GM20431 (cell line): ENCODE data around the gene MACROH2A1.
"Not testable (repeated sequence)": the region's sequence is repeated elsewhere in the genome, so short reads cannot be mapped to it uniquely, and the experiment has no call there.

Experiments used
- in situ Hi-C: fragments of 300-500 bp; cut with MseI, MboI; formaldehyde crosslinking; loops from one replicate; pipeline ENCODE4 v1.15.0; 2020; ENCODE audit warnings: low sequenced_read_pairs; ENCODE audit not compliant: unreplicated experiment

The MACROH2A1 gene

DNA sequence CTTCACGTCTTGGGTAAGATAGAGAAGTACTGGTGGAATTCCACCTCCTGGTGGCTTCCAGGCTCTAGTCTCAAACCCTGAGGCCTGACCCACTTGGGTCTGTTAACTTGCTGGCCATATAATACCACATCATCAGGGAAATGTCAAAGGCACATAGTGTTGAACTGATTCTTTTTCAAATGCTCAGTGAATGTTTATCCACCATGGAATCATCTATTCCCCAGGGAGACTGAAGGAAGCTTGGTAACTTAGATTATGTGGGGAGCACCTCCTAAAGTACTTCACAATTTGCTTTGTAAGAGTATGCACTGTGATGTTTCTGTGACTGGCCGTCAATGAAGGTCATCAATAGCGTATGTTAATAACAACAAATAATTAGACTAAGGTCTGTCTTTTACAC lies 16.1 kb downstream of the MACROH2A1 start:
- in situ Hi-C loops = no loop called here

DNA sequence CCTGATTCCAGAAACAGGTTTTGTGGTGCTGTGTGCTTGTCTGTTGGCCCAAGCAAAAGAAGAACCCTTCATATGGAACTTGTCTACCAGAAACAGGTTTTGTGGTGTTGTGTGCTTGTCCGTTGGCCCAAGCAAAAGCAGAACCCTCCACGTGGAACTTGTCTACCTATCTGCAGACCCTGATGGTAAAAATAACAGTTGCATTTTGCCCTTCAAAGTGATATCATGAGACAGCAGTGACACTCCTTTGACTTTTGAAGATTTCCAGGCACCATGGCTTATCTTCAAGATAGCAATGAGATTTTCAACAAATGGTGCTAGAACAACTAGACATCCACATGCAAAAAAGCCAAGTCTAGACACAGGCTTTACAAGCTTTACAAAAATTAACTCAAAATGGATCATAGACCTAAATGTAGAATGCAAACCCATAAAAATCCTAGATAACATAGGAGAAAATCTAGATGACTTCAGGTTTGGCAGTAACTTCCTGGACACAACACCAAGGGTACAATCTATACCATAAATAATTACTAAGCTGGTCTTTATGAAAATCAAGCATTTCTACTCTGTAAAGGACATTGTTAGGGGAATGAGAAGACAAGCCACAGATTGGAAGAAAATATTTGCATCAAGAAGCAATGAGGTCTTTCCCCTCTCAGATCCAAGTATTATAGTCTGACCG lies 16.8 kb downstream of the MACROH2A1 start:
- in situ Hi-C loops = no loop called here

DNA sequence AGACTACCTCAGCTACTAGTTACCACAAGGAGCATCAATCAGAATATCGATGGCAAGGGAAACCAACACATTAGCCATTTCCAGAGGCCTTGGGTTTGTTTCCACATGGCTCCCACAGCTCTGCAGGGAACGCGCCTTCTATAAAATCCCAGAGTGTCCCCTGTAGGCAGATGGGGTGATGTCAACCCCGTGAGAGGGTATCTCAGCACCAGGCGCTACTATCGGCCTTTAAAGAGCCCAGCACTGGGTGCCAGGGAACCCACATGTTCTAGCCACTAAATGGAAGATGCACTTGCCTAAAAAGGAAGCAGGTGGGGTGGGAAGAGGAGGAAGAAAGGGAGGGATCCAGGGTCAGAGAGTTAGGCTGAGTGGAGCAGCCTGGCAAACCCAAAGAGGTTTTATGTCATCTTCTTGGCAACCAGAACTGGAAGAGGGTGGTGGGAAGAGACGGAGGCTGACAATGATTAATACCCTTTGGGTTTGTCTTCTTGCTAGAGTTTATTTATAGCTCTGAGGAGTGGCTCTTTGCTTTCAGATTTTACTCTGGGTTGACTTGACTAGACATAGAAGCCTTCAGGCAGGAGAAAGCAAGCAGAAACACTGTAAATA lies 19.9 kb downstream of the MACROH2A1 start:
- in situ Hi-C loops = no loop called here

DNA sequence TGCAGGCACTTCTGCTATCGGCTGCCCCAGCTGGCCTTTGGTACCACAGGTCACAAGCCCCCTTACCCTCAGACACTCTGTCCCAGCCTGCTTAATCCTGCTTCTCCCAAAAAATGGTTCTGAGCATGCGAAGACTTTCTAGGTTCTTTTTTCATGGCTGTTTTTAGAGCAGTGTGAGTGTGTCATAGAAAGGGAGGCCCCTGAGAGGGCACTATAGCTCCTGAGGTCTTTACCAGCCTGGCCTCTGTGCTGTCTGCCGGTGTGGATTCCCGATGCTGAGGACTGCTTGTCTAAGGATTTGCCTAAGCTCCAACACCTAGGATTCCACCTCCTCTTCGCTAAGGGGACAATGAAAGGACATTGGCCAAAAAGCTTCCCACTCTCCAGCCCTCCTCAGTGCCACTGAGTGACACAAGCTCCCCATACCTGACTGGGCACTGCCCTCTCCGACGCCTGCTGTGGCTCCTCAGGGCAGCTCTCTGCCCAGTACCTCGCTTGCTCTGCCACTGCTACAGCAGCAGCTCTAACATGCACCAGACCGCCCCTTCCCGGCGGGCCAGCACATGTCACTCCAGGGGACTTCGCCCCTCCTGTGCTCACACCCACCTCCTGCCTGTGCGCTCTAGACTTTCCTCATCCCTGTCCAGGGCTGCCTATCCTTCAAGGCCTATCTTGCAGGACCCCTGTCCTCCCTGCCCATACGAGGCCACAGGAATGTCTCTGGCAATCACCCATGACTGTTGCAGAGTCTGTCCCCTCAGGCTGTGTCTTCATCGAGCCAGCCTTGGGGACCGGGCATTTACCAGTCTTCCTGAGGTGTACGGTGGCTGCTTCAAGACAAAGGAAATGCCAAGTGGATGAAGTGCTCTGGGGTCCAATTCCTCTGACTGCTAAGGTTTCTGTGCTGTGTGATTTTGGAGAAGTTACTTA lies 21.0 kb downstream of the MACROH2A1 start:
- in situ Hi-C loops = no loop called here

DNA sequence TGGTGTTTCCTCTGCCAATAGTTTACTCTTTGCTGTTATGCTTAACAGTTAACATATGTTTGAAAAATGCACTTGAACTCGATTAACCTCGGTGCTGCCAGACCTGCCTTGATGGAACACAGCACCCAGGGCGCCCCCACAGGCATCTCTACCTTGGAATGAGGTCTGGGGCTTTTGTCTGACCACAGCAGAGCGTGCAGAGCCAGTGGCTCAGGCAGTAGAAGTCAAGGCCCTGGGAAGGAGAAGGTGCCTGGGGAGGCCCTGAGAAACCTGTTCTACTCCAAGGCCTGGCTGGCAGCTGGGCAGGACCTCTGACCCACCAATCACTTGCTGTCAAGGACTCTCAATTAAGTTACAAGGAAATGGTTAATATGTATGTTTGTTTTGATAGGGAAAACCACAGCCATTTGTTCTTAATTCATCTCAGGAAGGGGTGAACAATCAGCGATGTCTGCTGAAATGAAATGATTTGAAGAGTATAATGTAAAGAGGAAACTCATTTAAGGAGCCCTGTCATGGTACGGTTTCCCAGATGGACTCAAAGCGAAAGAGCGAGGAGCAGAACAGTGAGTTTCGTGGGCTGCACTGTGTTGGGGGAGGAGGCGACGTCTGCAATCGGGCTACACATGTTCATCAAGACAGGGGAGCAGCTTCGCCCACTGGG lies 21.9 kb downstream of the MACROH2A1 start:
- in situ Hi-C loops = no loop called here

DNA sequence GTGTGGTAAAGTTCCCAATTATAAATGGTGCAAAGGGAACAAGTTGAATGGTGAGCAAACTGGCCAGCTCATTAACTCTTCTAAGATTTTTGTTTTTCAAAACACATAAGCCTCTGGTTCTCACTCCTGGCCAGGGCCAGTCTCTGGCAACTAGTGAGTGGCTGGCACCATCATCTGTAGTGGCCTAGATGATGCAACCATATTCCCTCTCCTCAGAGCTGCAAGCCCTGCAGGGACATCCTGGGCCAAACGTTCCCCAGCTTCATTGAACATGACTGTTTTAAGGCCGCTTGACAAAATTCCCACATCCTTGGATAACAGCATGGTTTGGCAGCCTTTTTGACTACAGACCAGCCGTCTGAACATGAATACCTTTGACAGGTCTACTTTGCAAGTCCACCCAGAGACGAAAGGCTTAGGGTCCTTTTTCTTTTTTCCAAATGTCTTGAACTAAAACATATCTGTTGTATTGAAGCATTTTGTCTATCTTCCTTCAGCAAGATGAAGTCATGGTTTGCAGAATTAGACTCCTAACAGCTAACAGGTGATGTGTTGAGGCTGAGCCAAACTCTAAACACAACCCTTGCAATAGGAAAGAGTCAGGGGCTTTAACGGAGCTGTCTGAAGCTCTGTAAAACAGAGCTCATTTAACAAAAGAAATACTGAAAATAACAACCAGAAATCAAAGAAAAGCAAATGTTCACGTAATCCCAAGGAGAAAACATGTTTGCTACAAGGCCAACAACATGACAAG lies 23.8 kb downstream of the MACROH2A1 start:
- in situ Hi-C loops = no loop called here

DNA sequence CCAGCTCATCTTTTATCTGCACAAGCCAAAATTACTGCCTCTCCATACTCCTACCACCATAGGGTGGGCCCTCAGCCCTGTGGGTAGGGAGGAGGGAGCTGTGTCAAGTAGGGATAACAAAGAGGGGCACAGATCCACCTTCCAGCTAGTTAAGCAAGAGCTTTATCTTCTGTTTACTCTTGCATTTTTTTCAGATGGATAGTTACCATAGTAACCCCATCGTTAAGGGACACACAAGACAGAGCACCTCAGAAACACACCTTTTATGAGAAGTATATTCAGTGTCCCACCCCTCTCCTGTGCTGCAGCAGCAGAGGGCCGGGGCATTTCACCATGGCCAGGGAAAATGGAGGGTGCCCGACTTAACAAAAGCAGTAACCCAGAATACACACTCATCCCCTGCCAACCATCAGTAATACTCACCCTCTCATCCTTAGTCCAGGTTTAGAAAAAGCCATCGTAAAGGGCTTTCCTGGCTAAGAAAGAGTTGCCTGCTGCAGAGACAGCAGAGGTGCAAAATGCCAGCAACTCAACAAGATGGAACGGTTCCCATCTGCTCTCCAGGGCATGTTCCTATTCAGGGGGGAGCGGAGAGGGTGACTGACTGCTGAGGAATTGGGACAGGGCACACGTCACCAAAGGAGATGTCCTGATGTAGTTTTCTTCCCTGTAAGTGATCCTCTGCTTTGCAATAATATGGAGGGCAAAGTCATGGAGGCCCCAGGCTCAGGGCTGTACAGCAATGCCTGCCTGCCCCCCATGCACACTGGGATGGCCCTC lies 25.1 kb downstream of the MACROH2A1 start:
- in situ Hi-C loops = no loop called here

DNA sequence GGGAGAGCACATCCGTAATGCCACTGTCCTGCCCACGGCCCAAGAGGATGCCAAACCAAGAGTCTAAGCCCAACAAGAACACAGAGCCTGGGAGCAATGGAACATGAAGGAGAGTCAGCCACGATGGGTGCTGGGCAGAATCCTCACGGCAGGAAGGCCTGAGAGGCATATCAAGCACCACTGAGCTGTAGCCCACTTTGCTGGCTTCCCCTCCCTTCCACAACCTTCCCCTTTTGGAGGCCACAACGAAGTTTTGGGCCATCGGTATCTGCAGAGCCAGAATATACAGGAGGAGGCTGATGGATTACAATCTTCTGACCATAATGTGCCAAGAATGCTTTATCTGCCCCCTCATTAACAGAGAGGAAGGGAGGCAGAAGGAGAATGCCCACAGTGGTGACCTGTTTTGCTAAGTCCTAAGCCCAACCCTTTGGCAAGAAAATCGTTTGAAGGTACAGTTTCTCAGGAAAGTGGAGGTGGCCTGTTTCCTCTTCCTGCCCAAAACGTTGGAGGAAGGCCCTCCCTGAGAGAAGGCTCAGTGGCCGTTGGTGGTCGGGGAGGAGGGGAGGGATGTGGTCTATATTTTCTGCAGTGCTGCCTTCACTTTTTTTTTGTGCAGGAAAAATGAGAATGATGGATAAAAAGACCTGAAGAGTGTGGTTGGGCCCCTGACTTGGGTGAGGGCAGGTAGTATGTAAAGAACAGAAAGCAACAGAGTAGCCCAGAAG lies 26.2 kb downstream of the MACROH2A1 start:
- in situ Hi-C loops = no loop called here

DNA sequence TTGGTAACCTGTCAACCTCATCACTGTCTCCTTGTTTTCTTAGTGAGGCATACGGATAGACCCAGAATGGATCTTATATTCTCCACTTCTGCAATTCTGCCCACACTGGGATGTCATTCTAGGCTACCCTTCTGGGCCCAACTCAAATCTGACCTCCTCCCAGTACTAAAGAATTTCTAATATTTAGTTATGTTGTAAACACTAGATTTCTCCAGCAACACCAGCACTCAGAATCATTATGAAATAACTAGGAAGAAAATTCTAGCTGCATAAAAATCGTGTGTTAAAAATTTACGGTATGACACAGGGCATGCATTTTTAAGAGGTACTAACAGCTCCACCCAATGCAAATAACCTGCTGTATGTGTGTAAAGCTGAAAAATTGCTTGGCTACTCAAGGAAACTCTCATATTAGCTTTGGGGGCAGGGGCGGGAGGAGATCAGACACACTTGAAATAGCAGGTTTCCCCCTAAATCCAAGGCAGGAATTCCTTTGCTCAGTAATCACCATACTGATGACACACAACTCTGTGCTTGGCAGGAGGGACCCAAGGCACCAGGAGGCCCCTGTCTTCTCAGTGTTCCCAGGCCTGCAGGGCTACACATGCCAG lies 27.3 kb downstream of the MACROH2A1 start:
- in situ Hi-C loops = no loop called here

DNA sequence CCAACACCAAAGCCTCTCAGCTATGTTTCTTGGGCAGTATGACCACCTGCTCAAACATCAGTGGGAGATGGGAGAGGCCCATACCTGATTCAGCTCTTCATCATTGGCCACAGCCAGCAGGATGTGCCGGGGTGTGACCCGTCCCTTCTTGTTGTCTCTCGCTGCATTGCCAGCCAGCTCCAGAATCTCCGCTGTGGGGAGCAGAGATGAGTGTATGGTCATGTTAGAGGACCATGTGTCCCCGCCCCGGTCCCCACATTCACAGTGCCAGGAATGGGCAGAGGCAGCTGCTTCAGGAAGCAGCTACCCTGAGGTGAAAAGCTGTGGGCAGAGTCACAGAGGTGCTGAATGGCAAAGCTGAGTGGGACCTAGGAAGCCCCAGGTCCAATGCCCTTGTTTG lies 29.1 kb downstream of the MACROH2A1 start:
- in situ Hi-C loops = no loop called here

DNA sequence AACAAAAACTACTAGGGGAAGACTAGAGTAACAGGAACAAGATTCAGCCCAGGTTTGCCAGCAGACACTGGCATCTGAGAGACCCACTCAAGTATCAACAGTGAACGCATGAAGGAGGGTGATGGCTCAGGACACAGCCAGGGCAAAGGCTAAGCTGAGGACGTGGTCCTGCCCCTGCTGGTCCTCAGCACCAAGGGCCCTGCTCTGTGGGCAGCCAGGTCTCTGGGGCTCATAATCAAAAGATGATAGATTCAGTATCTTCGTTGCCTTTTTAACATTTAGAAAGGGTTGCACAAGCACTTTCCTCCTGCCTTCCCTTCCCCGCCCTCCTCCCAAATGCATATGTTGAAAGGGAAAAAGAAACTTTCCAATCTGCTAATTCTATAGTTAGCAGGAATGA lies 31.5 kb downstream of the MACROH2A1 start:
- in situ Hi-C loops = no loop called here

DNA sequence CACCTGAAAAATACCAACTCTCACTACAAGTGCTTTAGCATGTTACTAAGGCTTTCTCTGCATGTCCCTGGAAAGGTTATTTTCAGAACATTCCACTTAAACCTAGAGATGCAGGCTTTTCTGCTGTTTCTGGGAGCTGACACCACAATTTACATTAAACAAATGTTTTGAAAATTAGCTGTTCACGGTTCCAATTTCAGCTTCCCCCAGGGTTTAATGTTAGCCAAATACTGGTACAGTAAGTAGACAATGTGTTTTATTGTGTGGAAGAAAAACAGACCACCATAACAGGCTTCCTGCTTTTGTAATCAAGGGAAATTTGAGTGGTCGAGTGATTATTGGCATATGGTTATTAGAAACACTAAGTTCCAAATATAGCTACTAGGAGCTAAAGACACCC lies 32.0 kb downstream of the MACROH2A1 start:
- in situ Hi-C loops = no loop called here

DNA sequence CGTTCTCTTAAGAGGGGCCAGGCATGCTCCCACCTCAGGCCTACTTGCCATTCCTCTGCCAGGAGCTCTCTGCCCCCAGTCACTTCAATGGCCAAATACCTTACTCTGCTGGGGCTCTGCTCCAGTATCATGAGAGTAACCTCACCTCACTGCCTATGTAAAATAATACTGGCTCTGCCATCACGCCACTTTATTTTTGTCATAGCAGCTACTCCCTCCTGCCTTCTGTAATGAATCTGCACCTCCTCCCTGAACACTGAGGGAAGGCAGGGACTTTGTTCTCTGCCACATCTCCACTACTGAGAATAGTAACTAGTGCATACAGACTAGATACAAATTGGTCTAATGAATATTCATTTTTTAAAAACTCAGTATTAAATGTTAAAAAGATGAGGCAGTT lies 33.8 kb downstream of the MACROH2A1 start:
- in situ Hi-C loops = no loop called here

DNA sequence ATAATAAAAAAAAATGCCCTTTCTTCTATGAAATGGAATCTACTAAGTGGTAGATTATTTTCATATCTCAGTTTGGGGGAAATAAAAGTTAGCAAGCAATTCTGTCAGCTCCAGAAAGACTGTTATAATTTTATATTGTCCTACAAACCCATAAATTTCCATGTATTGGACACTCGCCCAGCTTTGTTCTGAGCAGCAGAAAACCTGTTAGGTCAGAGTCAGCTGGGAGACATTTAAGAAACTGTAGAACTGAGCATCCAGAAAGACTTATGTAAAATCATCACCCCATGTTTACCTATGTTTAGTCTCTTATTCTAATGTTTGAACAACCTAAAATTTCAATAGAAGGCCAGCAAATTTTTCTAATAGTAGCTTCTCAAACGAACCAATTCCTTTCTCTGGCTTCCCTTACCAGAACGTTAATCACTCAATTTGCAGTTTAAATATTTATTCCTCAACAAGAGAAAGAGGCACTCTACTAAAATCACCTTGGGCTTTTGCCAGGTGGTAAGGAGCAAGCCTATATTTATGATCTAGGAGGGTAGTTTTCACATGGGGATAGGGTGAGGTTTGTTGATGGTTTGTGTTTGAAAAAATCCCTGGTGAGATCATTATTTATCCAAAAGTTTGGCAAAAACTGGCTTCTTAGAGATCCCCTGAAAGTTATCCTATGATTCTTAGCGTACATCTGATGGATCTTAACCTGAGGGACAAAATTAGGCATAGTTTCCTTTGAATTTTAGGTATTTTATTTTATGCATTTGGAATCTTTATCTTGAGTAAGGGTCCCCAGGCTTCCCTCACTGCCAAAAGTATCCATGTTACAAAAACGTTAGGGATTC lies 34.4 kb downstream of the MACROH2A1 start:
- in situ Hi-C loops = no loop called here

DNA sequence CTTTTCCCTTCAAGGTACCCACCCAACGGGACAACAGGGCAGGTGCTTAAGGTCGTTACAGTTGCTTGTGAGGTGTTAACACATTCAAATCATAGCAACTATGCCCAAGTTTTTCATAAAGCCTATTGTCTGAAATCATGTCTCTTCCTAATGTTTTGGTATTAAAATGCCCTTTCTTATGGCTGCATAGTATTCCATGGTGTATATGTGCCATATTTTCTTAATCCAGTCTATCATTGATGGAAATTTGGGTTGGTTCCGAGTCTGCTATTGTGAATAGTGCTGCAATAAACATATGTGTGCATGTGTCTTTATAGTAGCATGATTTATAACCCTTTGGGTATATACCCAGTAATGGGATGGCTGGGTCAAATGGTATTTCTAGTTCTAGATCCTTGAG lies 35.7 kb downstream of the MACROH2A1 start:
- in situ Hi-C loops = not testable (repeated sequence)

DNA sequence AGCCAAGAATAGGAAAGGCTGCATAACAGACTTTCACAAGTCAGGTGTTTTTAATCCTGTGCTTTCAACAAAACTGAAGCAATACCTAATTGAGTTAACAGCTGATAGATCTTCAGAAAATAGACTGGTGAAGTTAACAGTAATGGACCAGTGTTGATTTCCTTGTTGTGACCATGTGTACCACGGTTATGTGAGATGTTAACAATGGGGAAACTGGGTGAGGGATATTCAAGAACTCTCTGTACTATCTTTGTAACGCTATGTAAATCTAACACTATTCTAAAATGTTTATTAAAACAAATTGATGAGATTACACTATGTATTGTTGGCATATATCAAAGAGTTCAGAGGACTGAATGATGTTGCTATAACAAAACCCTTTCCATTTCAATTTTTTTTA lies 36.9 kb downstream of the MACROH2A1 start:
- in situ Hi-C loops = no loop called here
